Lung (tissue), 12 donors: ENCODE results near the gene ZFP1. TPM values are rescaled to one million over a fixed set of nuclear protein-coding genes. Genes with fewer than 3 reads are reported as not detected.

Experiments
- ATAC-seq: fragments of 200-7000 bp; cut with Tn5 transposase; one replicate; pipeline ENCODE4 v1.9.1; 2020; ENCODE audit warnings: moderate number of reproducible peaks; ENCODE audit not compliant: insufficient read depth, low FRiP score
- DNase-seq, 3 donors: peaks; one replicate each; pipeline ENCODE4 v3.0.0-alpha.2; 2013 to 2017
- H3K27ac ChIP-seq, 2 donors: one replicate each; pipeline ENCODE4 v1.5.1; 2013; ENCODE audit warnings: mild to moderate bottlenecking in 2 of 2, moderate library complexity in 2 of 2, control low read depth in 1 of 2, inconsistent platforms in 1 of 2, low read depth in 1 of 2, low read length in 1 of 2
- H3K27me3 ChIP-seq, 3 donors: one replicate each; pipeline ENCODE4 v1.5.1; 2013; ENCODE audit warnings: low read length in 2 of 3; ENCODE audit not compliant: control insufficient read depth in 3 of 3, insufficient read depth in 3 of 3
- H3K36me3 ChIP-seq, 4 donors: one replicate each; pipeline ENCODE4 v1.5.1; 2013; ENCODE audit warnings: low read length in 4 of 4, mild to moderate bottlenecking in 1 of 4, moderate library complexity in 1 of 4; ENCODE audit not compliant: control insufficient read depth in 4 of 4, insufficient read depth in 4 of 4
- H3K4me1 ChIP-seq, 5 donors: one replicate each; pipeline ENCODE4 v1.5.1; 2013; ENCODE audit warnings: low read length in 5 of 5, mild to moderate bottlenecking in 2 of 5, moderate library complexity in 1 of 5; ENCODE audit not compliant: control insufficient read depth in 5 of 5, insufficient read depth in 5 of 5
- H3K4me3 ChIP-seq: one replicate; pipeline ENCODE4 v1.5.1; 2013; ENCODE audit warnings: mild to moderate bottlenecking, control low read depth, moderate library complexity
- H3K9ac ChIP-seq, 2 donors: one replicate each; pipeline ENCODE4 v1.5.1; 2013; ENCODE audit warnings: low read length in 2 of 2, control low read depth in 1 of 2; ENCODE audit not compliant: insufficient read depth in 1 of 2
- H3K9me3 ChIP-seq, 4 donors: one replicate each; pipeline ENCODE4 v1.5.1; 2013; ENCODE audit warnings: low read length in 3 of 4, mild to moderate bottlenecking in 1 of 4, moderate library complexity in 1 of 4; ENCODE audit not compliant: control insufficient read depth in 4 of 4, insufficient read depth in 3 of 4
- CTCF ChIP-seq: IDR thresholded peaks from 2 replicates; pipeline ENCODE4 v1.5.1; 2012; ENCODE audit warnings: mild to moderate bottlenecking; ENCODE audit errors: control extremely low read depth, extremely low read depth
- WGBS, 2 donors: extraction: QIAGEN DNeasy Blood & Tissue Kit; methylation state at CpG; one replicate each; pipeline ENCODE4 v1.1.7; 2013; 5-methylcytosine and 5-hydroxymethylcytosine counted together
- polyA plus RNA-seq, 2 donors: library from polyadenylated mRNA; stranded (reverse); fragments of 200-250 nt; gene quantifications; one replicate each; pipeline ENCODE4 v1.2.1, GENCODE V29; 2013
- total RNA-seq, 2 donors: library from RNA; depleted of rRNA in 1 of 2; stranded (reverse); fragments of >200 nt in 1 of 2; gene quantifications; one replicate each; pipeline ENCODE4 v1.2.1, GENCODE V29; 2014 to 2021
- donor health status: control.
- donor health status: control.
- donor health status: Bipolar disorder and iron deficiency.
- donor health status: healthy.
- donor health status: DM: yes; HTN: yes; CAD: no.

The ZFP1 gene
- total and polyA plus RNA-seq, 4 donors = 3.3 to 18.4 (median 6.1) TPM

- H3K9ac ChIP-seq = no peak overlapping the region
- no peak overlapping the region for H3K4me3 ChIP-seq
- no peaks in the 10 kb centered on the region for H3K27me3 ChIP-seq
- H3K27ac ChIP-seq = no peak overlapping the region
- WGBS, 2 donors = 60 to 69% methylated on average over 8 of the region's 8 CpGs
- ATAC-seq = no peak
- H3K36me3 ChIP-seq = no peaks in the 10 kb centered on the region
- H3K4me1 ChIP-seq = no peaks in the 10 kb centered on the region
- TF ChIP-seq CTCF = no peak
- no peaks in the 10 kb centered on the region for H3K9me3 ChIP-seq
- DNase-seq = no peak
Observed at GRCh38 chr16:75138233-75138632, 10.1 kb upstream of the ZFP1 start.

GRCh38 chr16:75138636-75139035 is 9.7 kb upstream of the ZFP1 start:
- WGBS, 2 donors = 55 to 56% methylated on average over 9 of the region's 9 CpGs
- Histone ChIP-seq H3K36me3 (no peaks in the 10 kb centered on the region), H3K9me3 (no peaks in the 10 kb centered on the region), H3K27ac (no peak overlapping the region), H3K4me1 (no peaks in the 10 kb centered on the region), H3K27me3 (no peaks in the 10 kb centered on the region), H3K9ac (no peak overlapping the region), H3K4me3 (no peak overlapping the region)
- DNase-seq (no peak), ATAC-seq (no peak)
- TF ChIP-seq CTCF = no peak

- DNase-seq (no peak), ATAC-seq (no peak)
- Histone ChIP-seq H3K36me3 (no peaks in the 10 kb centered on the region), H3K9me3 (no peaks in the 10 kb centered on the region), H3K9ac (no peak overlapping the region), H3K27me3 (no peaks in the 10 kb centered on the region), H3K27ac (no peak overlapping the region), H3K4me1 (no peaks in the 10 kb centered on the region), H3K4me3 (no peak overlapping the region)
- TF ChIP-seq CTCF = no peak
- WGBS, 2 donors = 99 to 100% methylated on average over 5 of the region's 5 CpGs
Observed at GRCh38 chr16:75139498-75139897, 8.8 kb upstream of the ZFP1 start.

GRCh38 chr16:75143941-75144340 is 4.4 kb upstream of the ZFP1 start:
- Histone ChIP-seq H3K27ac (no peak overlapping the region), H3K4me3 (no peak overlapping the region), H3K4me1 (peaks cover 0 to 1% (median 0%) of the 10 kb centered on the region in 5 donors), H3K9ac (no peak overlapping the region), H3K27me3 (no peaks in the 10 kb centered on the region), H3K9me3 (peaks cover 0 to 7% (median 3%) of the 10 kb centered on the region in 4 donors), H3K36me3 (no peaks in the 10 kb centered on the region)
- no peak for DNase-seq
- no peak for ATAC-seq
- no peak for TF ChIP-seq CTCF
- WGBS, 2 donors = 83 to 90% methylated on average over 6 of the region's 6 CpGs
